GM12873 (cell line): Measurements from ENCODE around the gene NCKAP5.

Experiments
- CTCF ChIP-seq: IDR thresholded peaks from 2 replicates; pipeline ENCODE4 v1.5.1; 2012; ENCODE audit warnings: low read depth, mild to moderate bottlenecking, moderate library complexity, low read length, control low read depth; ENCODE audit not compliant: insufficient read depth; ENCODE audit errors: missing control alignments

NCKAP5 gene

DNA sequence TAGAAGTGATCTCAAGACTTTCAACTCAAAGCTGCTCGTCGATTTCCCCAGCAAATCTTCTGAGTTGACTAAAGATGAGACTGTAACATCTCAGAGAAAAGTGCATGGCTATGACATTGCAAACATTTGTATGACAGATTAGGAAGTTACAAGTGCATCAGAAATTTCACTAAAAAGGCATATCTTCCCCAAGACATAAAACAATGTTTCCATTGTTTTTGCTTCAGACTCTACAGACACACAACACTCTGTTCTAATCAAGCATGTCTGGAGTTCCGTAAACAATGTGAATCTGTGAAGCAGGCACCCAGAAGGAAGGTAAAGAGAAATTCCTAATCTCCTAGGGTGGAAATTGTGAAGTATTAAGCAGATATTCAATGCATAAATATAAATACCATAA is 753.6 kb downstream of the NCKAP5 start:
- TF ChIP-seq CTCF: no peak

DNA sequence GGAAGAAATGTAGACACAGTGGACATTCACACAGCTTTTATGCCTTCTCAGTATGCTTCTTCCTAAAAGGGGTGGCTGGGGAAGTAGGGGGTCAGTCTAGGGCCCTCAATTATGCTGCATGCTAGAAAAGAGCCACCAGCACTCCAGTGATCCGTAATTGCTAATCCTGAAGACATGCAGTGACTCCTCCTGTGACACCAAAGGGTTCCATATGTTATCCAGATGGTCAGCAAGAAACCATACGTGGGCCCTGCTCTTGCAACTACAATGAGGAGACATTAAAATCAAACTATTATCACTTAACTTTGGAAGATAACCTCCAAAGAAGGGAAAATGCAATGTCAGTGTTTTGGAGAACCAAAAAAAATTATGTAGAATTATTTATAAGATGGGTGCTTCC is 754.8 kb downstream of the NCKAP5 start:
- no peak for TF ChIP-seq CTCF

- TF ChIP-seq CTCF: no peak
Measured at GRCh38 chr2:132811148-132811915, 756.9 kb downstream of the NCKAP5 start.

- no peak for TF ChIP-seq CTCF
Measured at GRCh38 chr2:132804051-132804450, 764.2 kb downstream of the NCKAP5 start.

GRCh38 chr2:132798341-132798740 is 769.9 kb downstream of the NCKAP5 start:
- no peak for TF ChIP-seq CTCF

- no peak for TF ChIP-seq CTCF
Measured at GRCh38 chr2:132797556-132797955, 770.7 kb downstream of the NCKAP5 start.

DNA sequence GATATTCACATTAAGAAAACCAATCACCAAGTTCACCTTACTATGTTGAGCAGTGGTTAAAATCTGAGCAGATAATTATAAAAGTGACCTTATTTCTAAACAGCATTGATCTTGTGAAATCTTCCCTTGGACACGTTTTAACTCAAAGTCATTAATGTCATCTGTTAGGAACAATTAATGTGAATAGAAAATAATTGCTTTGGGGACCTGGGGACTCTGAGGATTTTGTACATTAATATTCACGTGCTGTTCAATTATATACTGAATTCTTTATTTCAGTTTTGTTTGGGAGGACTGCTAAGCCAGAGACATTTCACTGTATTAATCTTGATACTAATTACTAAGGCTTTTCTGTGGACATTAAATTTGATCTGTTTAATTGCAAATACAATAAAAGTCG is 771.2 kb downstream of the NCKAP5 start:
- TF ChIP-seq CTCF: no peak
